H54 (cell line): ENCODE data around the gene DMRTA2.
"Not testable (repeated sequence)": the region's sequence is repeated elsewhere in the genome, so short reads cannot be mapped to it uniquely, and the experiment has no call there.

Source experiments
- DNase-seq: peaks from one replicate; pipeline ENCODE4 v3.0.0; 2011; ENCODE audit warnings: low spot score, mixed read lengths; ENCODE audit not compliant: insufficient read length
- FAIRE-seq: peaks from 3 replicates; lab custom pipeline; 2011; peaks lifted over from hg19 to GRCh38; lab: Jason Lieb, UNC
- POLR2A ChIP-seq: IDR thresholded peaks from 2 replicates; pipeline ENCODE4 v1.6.1; 2011; ENCODE audit warnings: low read depth, mild to moderate bottlenecking, low read length

DMRTA2 gene

DNA sequence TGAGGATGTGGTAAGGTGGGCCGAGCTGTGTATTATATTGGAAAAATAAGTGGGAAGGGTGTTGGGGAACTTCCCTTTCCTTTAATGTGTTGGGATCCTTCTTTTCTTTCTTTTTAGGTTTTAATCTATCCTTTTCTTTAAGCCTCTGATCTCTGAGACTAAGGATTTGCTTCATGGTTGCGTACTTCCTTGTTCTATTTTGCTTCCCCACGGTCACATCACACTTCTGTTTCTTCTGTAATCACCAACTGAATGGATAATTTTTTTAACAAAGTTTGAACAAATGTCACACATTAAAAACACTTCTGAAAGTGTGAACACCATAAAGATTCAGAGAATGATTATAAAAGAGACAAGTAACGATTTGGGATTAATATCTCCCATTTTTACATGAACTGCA lies 17.4 kb downstream of the DMRTA2 start:
- TF ChIP-seq POLR2A = no peak
- no peak for FAIRE-seq
- DNase-seq = no peak

- no peak for FAIRE-seq
- TF ChIP-seq POLR2A = no peak
- DNase-seq = no peak
Observed at GRCh38 chr1:50393522-50394120, 29.6 kb downstream of the DMRTA2 start.

GRCh38 chr1:50381551-50381950 lies 41.7 kb downstream of the DMRTA2 start:
- not testable (repeated sequence) for DNase-seq, FAIRE-seq

GRCh38 chr1:50378770-50379169 lies 44.5 kb downstream of the DMRTA2 start:
- DNase-seq = no peak
- no peak for TF ChIP-seq POLR2A
- FAIRE-seq = no peak

- FAIRE-seq (no peak), DNase-seq (no peak)
- TF ChIP-seq POLR2A = no peak
Observed at GRCh38 chr1:50373532-50373931, 49.7 kb downstream of the DMRTA2 start.

- FAIRE-seq = no peak
- TF ChIP-seq POLR2A = no peak
- no peak for DNase-seq
Observed at GRCh38 chr1:50371749-50372148, 51.5 kb downstream of the DMRTA2 start.

- FAIRE-seq = no peak
- no peak for TF ChIP-seq POLR2A
- no peak for DNase-seq
Observed at GRCh38 chr1:50369830-50370229, 53.4 kb downstream of the DMRTA2 start.

DNA sequence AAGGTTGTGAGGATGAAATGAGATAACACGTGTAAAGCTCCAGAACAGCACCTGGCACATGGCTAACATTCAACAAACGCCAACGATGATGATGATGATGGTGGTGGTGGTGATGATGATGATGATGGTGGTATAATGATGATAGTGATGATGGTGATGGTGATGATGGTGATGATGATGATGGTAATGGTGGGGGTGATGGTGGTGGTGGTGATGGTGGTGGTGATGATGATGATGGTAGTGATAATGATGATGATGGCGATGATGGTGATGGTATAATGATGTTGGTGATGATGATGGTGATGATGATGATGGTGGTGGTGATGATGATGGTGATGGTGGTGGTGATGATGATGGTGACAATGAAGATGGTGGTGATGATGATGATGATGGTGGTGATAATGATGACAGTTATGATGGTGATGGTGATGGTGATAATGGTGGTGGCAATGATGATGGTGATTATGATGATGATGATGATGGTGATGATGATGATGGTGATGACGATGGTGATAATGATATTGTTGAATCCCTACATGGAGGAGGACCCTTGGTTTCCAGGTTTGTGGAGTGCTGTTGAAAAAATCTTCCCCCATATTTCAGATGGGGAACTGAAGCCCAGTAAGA lies 54.1 kb downstream of the DMRTA2 start:
- no peak for DNase-seq
- TF ChIP-seq POLR2A = no peak
- no peak for FAIRE-seq

DNA sequence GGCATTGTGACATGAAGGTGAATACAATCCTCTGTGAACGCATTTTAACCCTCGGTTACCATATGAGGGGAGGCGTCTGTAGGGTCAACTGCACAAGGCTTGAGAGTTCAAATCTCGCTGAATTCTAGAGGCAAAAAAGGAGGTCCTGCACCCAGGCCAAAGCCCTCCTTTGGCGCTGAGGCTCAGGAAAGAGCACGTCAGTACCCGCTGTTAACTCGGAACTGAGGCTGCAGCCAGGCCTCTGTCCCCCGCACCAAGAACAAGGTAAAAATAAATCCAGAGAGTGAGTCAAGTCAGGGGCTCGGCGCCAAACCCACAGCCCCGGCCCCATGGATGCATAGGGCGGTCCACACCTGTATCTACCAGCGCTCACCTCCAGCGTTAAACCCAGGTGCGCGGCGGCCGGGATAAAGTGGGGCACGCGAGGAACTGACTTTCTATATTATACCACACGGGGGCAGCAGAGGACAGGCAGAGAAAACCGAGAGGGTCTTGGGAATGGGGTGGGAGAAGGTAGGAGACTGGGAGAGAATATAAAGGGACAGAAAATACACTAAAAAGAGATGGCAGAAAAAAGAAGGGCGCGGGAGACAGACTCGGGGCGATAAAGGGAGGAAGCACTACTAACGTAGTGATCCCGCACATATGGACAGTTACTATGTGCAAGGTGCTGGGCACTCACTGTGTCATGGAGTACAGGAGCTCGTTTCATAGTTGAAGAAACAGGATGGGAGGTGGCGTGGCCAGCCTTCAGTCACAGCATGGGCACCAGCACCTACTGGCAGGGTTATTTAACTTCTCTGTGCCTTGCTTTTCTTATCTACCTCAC lies 54.9 kb downstream of the DMRTA2 start:
- FAIRE-seq (no peak), DNase-seq (no peak)
- no peak for TF ChIP-seq POLR2A
